MM.1S (cell line): Measurements from ENCODE around the gene SDC1.

Experiments
- CTCF ChIP-seq: fragments of 300-600 bp; sonication (generic); IDR thresholded peaks from 2 replicates; pipeline ENCODE4 v1.5.1; 2016; ENCODE audit warnings: antibody characterized with exemption, low read length, mixed read lengths
- EZH2 ChIP-seq: fragments of 300-600 bp; sonication (generic); optimal IDR thresholded peaks from 2 replicates; pipeline ENCODE3; 2017; ENCODE audit warnings: low read depth, mild to moderate bottlenecking, antibody characterized with exemption, low read length, mixed read lengths

- TF ChIP-seq CTCF (no peak), EZH2 (no peak)
These were observed 25.9 kb downstream of the SDC1 start for GRCh38 chr2:20198796-20199632.
